AG09319 (cell line): ENCODE measurements around the gene SEPTIN8.
A peak's percentile ranks its signal among the peaks of the same experiment; 100 is the strongest.

Source experiments
- DNase-seq: peaks from one replicate; pipeline ENCODE4 v3.0.0-alpha.2; 2010; ENCODE audit warnings: low read depth; ENCODE audit errors: extremely low read depth
- CTCF ChIP-seq: IDR thresholded peaks from 2 replicates; pipeline ENCODE4 v1.5.1; 2011; ENCODE audit warnings: low read depth, mild to moderate bottlenecking, inconsistent platforms, low read length, moderate library complexity

SEPTIN8 gene

GRCh38 chr5:132718544-132719312, 58.3 kb downstream of the SEPTIN8 start:
- no peak for TF ChIP-seq CTCF

GRCh38 chr5:132714456-132715307, 62.4 kb downstream of the SEPTIN8 start:
- peak; percentile 30 for TF ChIP-seq CTCF
- no peak for DNase-seq

More at GRCh38 chr5:132718544-132719312, 58.3 kb downstream of the SEPTIN8 start:
- DNase-seq: no peak

GRCh38 chr5:132708645-132709044, 68.4 kb downstream of the SEPTIN8 start:
- no peak for TF ChIP-seq CTCF
- DNase-seq: no peak

- DNase-seq: no peak
These were observed 72.2 kb downstream of the SEPTIN8 start for GRCh38 chr5:132704875-132705274.

More at GRCh38 chr5:132704875-132705274, 72.2 kb downstream of the SEPTIN8 start:
- no peak for TF ChIP-seq CTCF
